GM23338 (cell line): ENCODE results near the gene VCL. TPM values are rescaled to one million over a fixed set of nuclear protein-coding genes. Genes with fewer than 3 reads are reported as not detected.
"Not testable (repeated sequence)": the region's sequence is repeated elsewhere in the genome, so short reads cannot be mapped to it uniquely, and the experiment has no call there.

Experiments used
- ATAC-seq: fragments of 200-7000 bp; cut with Tn5 transposase; 3 replicates; pipeline ENCODE4 v1.9.1; 2020
- DNase-seq: peaks from one replicate; pipeline ENCODE4 v3.0.0-alpha.2; 2015; ENCODE audit warnings: low spot score
- H2AFZ ChIP-seq: fragments of 200-600 bp; sonication (generic); 2 replicates; pipeline ENCODE4 v1.8.0; 2016; ENCODE audit warnings: antibody characterized with exemption, mild to moderate bottlenecking, moderate library complexity
- H3F3A ChIP-seq: fragments of 200-600 bp; sonication (generic); replicated peaks from 2 replicates; pipeline ENCODE4 v1.8.0; 2017; ENCODE audit warnings: antibody characterized with exemption, mixed run types, low read depth
- H3K27ac ChIP-seq: fragments of 200-600 bp; sonication (generic); 2 replicates; pipeline ENCODE4 v1.6.1; 2016; ENCODE audit warnings: low read depth
- H3K27me3 ChIP-seq: fragments of 200-600 bp; sonication (generic); 2 replicates; pipeline ENCODE4 v1.8.0; 2016; ENCODE audit warnings: mild to moderate bottlenecking, mixed run types, moderate library complexity; ENCODE audit not compliant: insufficient read depth
- H3K36me3 ChIP-seq: fragments of 200-600 bp; sonication (generic); 2 replicates; pipeline ENCODE4 v1.8.0; 2016; ENCODE audit warnings: mild to moderate bottlenecking; ENCODE audit not compliant: insufficient read depth
- H3K4me1 ChIP-seq: fragments of 200-600 bp; sonication (generic); 2 replicates; pipeline ENCODE4 v1.8.0; 2016; ENCODE audit warnings: mild to moderate bottlenecking, moderate library complexity; ENCODE audit not compliant: insufficient read depth
- H3K4me2 ChIP-seq: fragments of 200-600 bp; sonication (generic); 2 replicates; pipeline ENCODE4 v1.7.1; 2017; ENCODE audit warnings: mixed run types
- H3K4me3 ChIP-seq: fragments of 200-600 bp; sonication (generic); 2 replicates; pipeline ENCODE4 v1.6.1; 2016; ENCODE audit warnings: mixed run types
- H3K79me2 ChIP-seq: fragments of 200-600 bp; sonication (generic); replicated peaks from 2 replicates; pipeline ENCODE4 v1.8.0; 2017; ENCODE audit warnings: mild to moderate bottlenecking; ENCODE audit not compliant: insufficient read depth
- H3K9me2 ChIP-seq: fragments of 200-600 bp; sonication (generic); 2 replicates; pipeline ENCODE4 v1.8.0; 2017; ENCODE audit not compliant: insufficient read depth
- H4K20me1 ChIP-seq: fragments of 200-600 bp; sonication (generic); replicated peaks from 2 replicates; pipeline ENCODE4 v1.8.0; 2017; ENCODE audit warnings: mild to moderate bottlenecking; ENCODE audit not compliant: insufficient read depth
- H3K27ac Mint-ChIP-seq: 2 replicates; pipeline ENCODE4 v1.8.0; 2020; ENCODE audit warnings: inconsistent platforms, mild to moderate bottlenecking, moderate library complexity, mixed read lengths
- H3K27me3 Mint-ChIP-seq: 3 replicates; pipeline ENCODE4 v1.8.0; 2022; ENCODE audit warnings: low read depth, mild to moderate bottlenecking, moderate library complexity, mixed read lengths, inconsistent platforms; ENCODE audit not compliant: insufficient read depth, poor library complexity
- H3K36me3 Mint-ChIP-seq: 3 replicates; pipeline ENCODE4 v1.8.0; 2021; ENCODE audit warnings: low read depth, mild to moderate bottlenecking, inconsistent platforms, moderate library complexity, mixed read lengths
- H3K4me1 Mint-ChIP-seq: 3 replicates; pipeline ENCODE4 v1.8.0; 2020; ENCODE audit warnings: mild to moderate bottlenecking, inconsistent platforms, mixed read lengths
- H3K4me3 Mint-ChIP-seq: 3 replicates; pipeline ENCODE4 v1.8.0; 2021; ENCODE audit warnings: moderate library complexity, mild to moderate bottlenecking, inconsistent platforms, mixed read lengths
- H3K9me3 Mint-ChIP-seq: 3 replicates; pipeline ENCODE4 v1.8.0; 2020; ENCODE audit warnings: moderate library complexity, mild to moderate bottlenecking, inconsistent platforms, mixed read lengths
- CREB1 ChIP-seq: fragments of 250-450 bp; sonication (Bioruptor Pico); IDR thresholded peaks from 2 replicates; pipeline ENCODE4 v1.5.0; 2020; ENCODE audit warnings: low read depth, mild to moderate bottlenecking, moderate library complexity
- EZH2phosphoT487 ChIP-seq: fragments of 200-600 bp; sonication (generic); IDR thresholded peaks from one replicate; pipeline ENCODE4 v1.8.1; 2018; ENCODE audit warnings: antibody characterized with exemption; ENCODE audit not compliant: unreplicated experiment
- POLR2AphosphoS5 ChIP-seq: IDR thresholded peaks from 2 replicates; pipeline ENCODE4 v1.6.1; 2016; ENCODE audit warnings: antibody characterized with exemption, low read depth
- STAT1 ChIP-seq: IDR thresholded peaks from one replicate; pipeline ENCODE4 v1.6.1; 2016; ENCODE audit warnings: antibody characterized with exemption; ENCODE audit not compliant: unreplicated experiment
- ZNF114 ChIP-seq: fragments of 250-450 bp; sonication (Bioruptor Pico); IDR thresholded peaks from 2 replicates; pipeline ENCODE4 v1.5.0; 2020; ENCODE audit warnings: mild to moderate bottlenecking, moderate library complexity
- ZNF331 ChIP-seq: fragments of 250-450 bp; sonication (Bioruptor Pico); IDR thresholded peaks from 2 replicates; pipeline ENCODE4 v1.5.0; 2020; ENCODE audit warnings: low read depth, mild to moderate bottlenecking, moderate library complexity
- polyA plus RNA-seq: library from polyadenylated mRNA; unstranded; fragments of >200 nt; fragmentation: Nextera tagmentation; extraction: Ambion mirVana; gene quantifications from 2 replicates; pipeline ENCODE4 v1.2.1, GENCODE V29; 2016
- total RNA-seq: library from RNA; depleted of rRNA; stranded (reverse); fragments of >200 nt; shearing (Covaris generic); gene quantifications from 2 replicates; pipeline ENCODE4 v1.2.3, GENCODE V29; 2014
- TF ChIP-seq, protein P1 (sequence below): IDR thresholded peaks from one replicate; pipeline ENCODE4 v1.6.1; 2018; ENCODE audit warnings: antibody characterized with exemption; ENCODE audit not compliant: unreplicated experiment

VCL gene
- total and polyA plus RNA-seq, 2 experiments from 2014 or later, result 60.7 to 254 TPM

DNA sequence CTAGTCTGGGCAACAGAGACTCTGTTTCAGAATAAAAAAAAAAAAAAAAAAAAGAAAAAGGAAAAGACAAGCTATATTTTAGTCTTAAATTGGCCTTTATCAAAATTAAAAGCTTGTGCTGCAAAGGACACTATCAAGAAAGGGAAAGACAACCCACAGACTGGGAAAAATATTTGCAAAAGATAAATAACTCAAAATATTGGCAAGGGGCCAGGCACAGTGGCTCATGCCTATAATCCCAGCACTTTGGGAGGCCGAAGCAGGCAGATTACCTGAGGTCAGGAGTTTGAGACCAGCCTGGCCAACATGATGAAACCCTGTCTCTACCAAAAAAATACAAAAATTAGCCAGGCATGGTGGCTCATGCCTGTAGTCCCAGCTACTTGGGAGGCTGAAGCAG is 34.3 kb downstream of the VCL start:
- H3K4me3 ChIP-seq, H3K36me3 ChIP-seq, ATAC-seq, H3K4me2 ChIP-seq, H3K27me3 Mint-ChIP-seq, H3K9me2 ChIP-seq, H3K27ac Mint-ChIP-seq, H3K9me3 Mint-ChIP-seq, H3F3A ChIP-seq, DNase-seq, H4K20me1 ChIP-seq, H3K27ac ChIP-seq, H3K27me3 ChIP-seq, H3K4me3 Mint-ChIP-seq, H2AFZ ChIP-seq: not testable (repeated sequence)
- Histone ChIP-seq H3K79me2 (peaks cover 94% of the 10 kb centered on the region), H3K4me1 (peaks cover 44% of the 10 kb centered on the region)
- Mint-ChIP-seq H3K4me1 (peaks cover 57% of the 10 kb centered on the region), H3K36me3 (peaks cover 38% of the 10 kb centered on the region; the same call in 2 of the 3 replicates)

DNA sequence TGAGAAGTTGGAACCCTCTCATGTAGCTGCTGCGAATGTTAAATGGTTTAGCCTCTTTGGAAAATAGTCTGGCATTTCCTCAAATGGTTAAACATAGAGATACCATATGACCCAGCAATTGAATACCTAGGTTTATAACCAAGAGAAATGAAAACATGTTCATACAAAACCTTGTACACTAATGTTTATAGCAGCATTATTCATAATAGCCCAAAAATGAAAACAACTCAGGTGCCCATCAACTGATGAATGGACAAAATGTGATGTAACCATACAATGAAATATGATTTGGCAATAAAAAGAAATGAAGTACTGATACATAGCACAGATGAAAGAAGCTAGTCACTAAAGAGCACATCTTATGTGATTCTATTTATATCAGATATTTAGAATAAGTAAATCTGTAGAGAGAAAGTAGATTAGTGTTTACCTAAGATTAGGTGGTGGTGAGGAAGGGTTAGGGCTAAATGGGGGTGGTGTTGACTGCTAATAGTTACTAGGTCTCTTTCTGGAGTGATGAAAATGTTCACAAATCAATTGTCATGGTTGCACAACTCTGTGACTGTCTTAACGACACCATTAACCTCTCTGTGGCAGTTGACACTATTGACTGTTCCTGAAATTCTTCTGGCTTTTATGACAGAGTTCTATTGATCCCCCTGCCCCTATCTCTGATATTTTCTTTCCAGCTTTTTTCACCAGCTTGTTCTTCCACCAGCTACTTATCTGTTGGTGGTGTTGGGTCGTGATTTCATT is 35.2 kb downstream of the VCL start:
- H3K4me3 ChIP-seq, result no peak overlapping the region
- Mint-ChIP-seq H3K4me3 (no peak overlapping the region), H3K27ac (no peak overlapping the region), H3K36me3 (peaks cover 34% of the 10 kb centered on the region; the same call in 2 of the 3 replicates), H3K9me3 (no peaks in the 10 kb centered on the region), H3K4me1 (peaks cover 62% of the 10 kb centered on the region), H3K27me3 (no peaks in the 10 kb centered on the region)
- 0 out of 2 replicates have a peak, but pooled peaks cover 6% of the 10 kb centered on the region for H3F3A ChIP-seq
- ATAC-seq (no peak), DNase-seq (no peak)
- no peak overlapping the region for H2AFZ ChIP-seq
- no peaks in the 10 kb centered on the region for H3K9me2 ChIP-seq
- TF ChIP-seq ZNF114 (CRISPR knock-in tag) (no peak), EZH2phosphoT487 (no peak), CREB1 (CRISPR knock-in tag) (no peak), POLR2AphosphoS5 (no peak), STAT1 (no peak), ZNF331 (no peak)
- TF ChIP-seq, protein P1, sequence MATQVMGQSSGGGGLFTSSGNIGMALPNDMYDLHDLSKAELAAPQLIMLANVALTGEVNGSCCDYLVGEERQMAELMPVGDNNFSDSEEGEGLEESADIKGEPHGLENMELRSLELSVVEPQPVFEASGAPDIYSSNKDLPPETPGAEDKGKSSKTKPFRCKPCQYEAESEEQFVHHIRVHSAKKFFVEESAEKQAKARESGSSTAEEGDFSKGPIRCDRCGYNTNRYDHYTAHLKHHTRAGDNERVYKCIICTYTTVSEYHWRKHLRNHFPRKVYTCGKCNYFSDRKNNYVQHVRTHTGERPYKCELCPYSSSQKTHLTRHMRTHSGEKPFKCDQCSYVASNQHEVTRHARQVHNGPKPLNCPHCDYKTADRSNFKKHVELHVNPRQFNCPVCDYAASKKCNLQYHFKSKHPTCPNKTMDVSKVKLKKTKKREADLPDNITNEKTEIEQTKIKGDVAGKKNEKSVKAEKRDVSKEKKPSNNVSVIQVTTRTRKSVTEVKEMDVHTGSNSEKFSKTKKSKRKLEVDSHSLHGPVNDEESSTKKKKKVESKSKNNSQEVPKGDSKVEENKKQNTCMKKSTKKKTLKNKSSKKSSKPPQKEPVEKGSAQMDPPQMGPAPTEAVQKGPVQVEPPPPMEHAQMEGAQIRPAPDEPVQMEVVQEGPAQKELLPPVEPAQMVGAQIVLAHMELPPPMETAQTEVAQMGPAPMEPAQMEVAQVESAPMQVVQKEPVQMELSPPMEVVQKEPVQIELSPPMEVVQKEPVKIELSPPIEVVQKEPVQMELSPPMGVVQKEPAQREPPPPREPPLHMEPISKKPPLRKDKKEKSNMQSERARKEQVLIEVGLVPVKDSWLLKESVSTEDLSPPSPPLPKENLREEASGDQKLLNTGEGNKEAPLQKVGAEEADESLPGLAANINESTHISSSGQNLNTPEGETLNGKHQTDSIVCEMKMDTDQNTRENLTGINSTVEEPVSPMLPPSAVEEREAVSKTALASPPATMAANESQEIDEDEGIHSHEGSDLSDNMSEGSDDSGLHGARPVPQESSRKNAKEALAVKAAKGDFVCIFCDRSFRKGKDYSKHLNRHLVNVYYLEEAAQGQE, result no peak
- H3K79me2 ChIP-seq, result peaks cover 94% of the 10 kb centered on the region
- H3K4me2 ChIP-seq, result no peak overlapping the region
- no peaks in the 10 kb centered on the region for H3K27me3 ChIP-seq
- H4K20me1 ChIP-seq, result peaks cover 9% of the 10 kb centered on the region; the same call in 1 of the 2 replicates
- no peak overlapping the region for H3K27ac ChIP-seq
- H3K36me3 ChIP-seq, result no peaks in the 10 kb centered on the region
- peaks cover 44% of the 10 kb centered on the region for H3K4me1 ChIP-seq
